Measurements from ENCODE around the gene SLC49A3.

Gene SLC49A3

DNA sequence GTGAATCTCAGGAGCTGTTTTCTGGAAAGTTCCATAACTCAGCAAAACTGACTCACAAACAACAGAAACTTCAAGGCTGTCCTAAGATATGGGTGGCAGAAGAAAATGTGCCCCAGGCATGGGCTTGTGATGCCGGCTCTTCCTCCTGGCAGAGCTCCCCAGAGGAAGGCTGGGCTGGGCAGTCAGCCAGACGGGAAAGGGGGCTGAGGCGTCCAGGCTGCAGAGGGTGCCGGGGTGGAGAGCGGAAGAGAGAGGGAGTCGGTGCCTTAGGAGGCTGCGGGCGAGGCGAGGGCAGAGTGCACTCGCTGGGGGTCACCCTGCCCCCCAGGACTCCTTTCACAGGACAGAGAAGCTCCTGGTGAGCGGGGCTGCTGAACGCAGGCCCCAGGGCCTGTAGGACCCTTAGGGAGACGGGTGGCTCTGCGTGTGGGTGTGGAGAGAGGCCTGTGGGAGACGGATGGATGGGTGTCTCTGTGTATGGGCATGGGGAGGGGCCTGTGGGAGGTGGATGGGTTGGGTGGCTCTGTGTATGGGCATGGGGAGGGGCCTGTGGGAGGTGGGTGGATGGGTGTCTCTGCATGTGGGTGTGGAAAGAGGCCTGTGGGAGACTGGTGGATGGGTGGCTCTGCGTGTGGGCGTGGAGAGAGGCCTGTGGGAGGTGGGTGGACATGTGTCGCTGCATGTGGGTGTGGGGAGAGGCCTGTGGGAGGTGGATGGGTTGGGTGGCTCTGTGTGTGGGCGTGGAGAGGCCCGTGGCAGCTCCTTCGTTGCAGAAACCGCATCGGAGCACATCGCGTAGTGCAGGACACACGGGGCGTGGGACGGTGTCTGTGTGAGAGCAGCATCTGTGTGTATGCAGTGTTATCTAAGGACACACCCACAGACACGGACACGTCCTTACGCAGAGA, 32.6 kb upstream of the SLC49A3 start:
- DNase-seq (ENCODE audit: low read depth), result peak; percentile 30
- H3K4me3 ChIP-seq (ENCODE audit: control insufficient read depth, low read depth, low read length), result no peak overlapping the region
- TF ChIP-seq, protein P1, sequence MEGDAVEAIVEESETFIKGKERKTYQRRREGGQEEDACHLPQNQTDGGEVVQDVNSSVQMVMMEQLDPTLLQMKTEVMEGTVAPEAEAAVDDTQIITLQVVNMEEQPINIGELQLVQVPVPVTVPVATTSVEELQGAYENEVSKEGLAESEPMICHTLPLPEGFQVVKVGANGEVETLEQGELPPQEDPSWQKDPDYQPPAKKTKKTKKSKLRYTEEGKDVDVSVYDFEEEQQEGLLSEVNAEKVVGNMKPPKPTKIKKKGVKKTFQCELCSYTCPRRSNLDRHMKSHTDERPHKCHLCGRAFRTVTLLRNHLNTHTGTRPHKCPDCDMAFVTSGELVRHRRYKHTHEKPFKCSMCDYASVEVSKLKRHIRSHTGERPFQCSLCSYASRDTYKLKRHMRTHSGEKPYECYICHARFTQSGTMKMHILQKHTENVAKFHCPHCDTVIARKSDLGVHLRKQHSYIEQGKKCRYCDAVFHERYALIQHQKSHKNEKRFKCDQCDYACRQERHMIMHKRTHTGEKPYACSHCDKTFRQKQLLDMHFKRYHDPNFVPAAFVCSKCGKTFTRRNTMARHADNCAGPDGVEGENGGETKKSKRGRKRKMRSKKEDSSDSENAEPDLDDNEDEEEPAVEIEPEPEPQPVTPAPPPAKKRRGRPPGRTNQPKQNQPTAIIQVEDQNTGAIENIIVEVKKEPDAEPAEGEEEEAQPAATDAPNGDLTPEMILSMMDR (conservative IDR thresholded peaks at IDR 0.05; ENCODE audit: control insufficient read depth, insufficient read depth, low read depth, low read length), result no peak

DNA sequence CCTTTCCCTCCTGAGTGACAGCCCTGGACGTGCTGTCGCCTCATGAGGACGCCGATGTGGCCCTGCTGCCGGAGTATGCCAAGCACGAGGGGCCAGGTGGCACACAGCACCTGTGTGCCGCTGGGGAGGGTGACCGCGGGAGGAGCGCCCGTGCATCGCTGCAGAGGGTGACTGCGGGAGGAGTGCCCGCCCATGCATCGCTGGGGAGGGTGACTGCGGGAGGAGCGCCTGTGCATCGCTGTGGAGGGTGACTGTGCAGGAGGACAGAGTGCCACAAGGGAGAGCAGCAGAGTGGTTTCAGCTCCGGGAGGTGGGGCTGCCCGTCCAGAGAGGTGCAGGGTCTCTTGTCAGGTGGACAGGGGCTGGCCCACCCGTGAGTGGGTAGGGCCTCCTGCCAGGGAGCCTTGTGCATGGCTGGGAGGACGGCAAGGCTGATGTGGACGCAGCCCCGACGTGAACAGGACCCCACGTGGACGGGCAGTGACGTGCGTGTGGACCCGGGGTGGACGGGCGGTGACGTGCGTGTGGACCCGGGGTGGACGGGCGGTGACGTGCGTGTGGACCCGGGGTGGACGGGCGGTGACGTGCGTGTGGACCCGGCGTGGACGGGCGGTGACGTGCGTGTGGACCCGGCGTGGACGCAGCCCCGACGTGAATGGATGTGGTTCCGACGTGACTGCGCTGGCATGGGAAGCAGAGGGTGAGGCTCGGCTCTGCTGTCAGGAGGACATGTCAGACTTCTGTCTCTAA, 31.3 kb upstream of the SLC49A3 start:
- TF ChIP-seq, protein P1 (conservative IDR thresholded peaks at IDR 0.05; ENCODE audit: control insufficient read depth, insufficient read depth, low read depth, low read length), result no peak
- no peak overlapping the region for H3K4me3 ChIP-seq (ENCODE audit: control insufficient read depth, low read depth, low read length)
- no peak for DNase-seq (ENCODE audit: low read depth)

DNA sequence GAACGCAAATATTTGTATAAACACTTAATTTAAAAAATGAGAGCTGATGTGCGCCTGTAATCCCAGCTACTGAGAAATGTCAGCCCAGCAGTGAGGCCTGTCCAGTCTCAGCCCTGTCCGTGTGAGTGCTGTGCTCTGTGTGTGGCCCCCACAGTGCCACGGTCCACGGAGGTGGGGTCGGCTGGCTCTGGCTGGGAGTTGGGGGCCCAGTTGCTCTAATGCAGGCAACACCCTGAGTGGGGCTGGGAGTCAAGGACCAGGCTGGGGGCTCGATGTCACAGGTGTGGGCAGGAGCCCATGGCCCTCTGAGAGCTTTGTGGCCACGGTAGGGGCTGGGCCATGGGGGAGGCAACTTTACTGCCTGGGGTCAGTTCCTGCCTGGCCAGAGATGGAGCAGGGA, 29.5 kb upstream of the SLC49A3 start:
- TF ChIP-seq, protein P1 (conservative IDR thresholded peaks at IDR 0.05; ENCODE audit: control insufficient read depth, insufficient read depth, low read depth, low read length), result no peak
- DNase-seq (ENCODE audit: low read depth), result no peak
- H3K4me3 ChIP-seq (ENCODE audit: control insufficient read depth, low read depth, low read length), result no peak overlapping the region

DNA sequence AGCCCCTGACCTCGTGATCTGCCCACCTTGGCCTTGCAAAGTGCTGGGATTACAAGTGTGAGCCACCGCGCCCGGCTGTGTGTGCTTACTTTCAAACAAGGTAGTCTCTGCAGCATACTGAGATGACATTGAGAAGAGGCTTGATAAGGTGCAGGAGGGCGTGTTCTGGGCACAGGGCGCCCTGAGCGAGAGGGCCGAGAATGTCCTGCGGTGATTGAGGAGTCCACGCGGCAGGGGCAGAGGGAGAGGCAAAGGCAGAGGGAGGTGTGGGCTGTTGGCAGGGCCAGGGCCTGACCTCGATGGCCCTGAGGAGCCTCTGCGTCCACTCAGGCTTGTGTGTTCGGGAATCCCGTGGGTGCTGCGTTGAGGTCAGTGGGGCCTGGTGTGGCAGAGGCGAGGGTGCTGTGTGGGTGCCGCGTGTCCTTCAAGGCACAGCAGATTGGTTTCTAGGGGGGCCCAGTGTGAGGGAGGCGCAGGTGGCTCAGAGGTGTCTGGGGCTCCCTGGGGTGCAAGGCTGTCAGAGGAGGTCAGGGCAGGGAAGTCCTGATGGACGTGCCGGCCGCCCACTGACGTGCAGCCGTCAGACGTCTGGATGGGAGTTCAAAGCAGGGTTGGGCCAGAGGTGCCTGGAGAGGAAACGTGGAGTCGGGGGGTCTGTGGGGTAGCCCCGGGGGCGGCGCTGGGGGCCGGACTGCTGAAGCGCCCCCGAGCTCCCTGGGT, 28.8 kb upstream of the SLC49A3 start:
- TF ChIP-seq, protein P1 (conservative IDR thresholded peaks at IDR 0.05; ENCODE audit: control insufficient read depth, insufficient read depth, low read depth, low read length), result no peak
- no peak for DNase-seq (ENCODE audit: low read depth)
- H3K4me3 ChIP-seq (ENCODE audit: control insufficient read depth, low read depth, low read length), result no peak overlapping the region

DNA sequence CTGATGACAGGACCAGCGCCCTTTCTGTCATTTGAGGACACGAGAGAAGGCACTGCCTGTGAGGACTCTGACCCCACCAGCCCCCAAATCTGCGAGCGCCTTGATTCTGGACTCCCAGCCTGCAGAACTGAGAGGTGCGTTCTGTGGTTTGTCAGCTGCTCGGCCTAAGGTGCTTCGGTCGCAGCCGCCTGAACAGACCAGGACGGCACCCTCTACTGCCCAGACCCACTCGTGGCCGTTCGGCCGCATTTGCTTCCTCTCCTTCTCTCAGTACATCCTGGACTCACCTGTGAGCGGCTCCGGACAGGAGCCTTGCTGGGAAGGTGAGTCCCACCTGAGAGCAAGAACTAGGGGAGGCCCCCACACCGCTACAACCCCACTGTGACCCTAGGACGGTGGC, 25.1 kb upstream of the SLC49A3 start:
- no peak overlapping the region for H3K4me3 ChIP-seq (ENCODE audit: control insufficient read depth, low read depth, low read length)
- TF ChIP-seq, protein P1 (conservative IDR thresholded peaks at IDR 0.05; ENCODE audit: control insufficient read depth, insufficient read depth, low read depth, low read length), result no peak
- DNase-seq (ENCODE audit: low read depth), result no peak

DNA sequence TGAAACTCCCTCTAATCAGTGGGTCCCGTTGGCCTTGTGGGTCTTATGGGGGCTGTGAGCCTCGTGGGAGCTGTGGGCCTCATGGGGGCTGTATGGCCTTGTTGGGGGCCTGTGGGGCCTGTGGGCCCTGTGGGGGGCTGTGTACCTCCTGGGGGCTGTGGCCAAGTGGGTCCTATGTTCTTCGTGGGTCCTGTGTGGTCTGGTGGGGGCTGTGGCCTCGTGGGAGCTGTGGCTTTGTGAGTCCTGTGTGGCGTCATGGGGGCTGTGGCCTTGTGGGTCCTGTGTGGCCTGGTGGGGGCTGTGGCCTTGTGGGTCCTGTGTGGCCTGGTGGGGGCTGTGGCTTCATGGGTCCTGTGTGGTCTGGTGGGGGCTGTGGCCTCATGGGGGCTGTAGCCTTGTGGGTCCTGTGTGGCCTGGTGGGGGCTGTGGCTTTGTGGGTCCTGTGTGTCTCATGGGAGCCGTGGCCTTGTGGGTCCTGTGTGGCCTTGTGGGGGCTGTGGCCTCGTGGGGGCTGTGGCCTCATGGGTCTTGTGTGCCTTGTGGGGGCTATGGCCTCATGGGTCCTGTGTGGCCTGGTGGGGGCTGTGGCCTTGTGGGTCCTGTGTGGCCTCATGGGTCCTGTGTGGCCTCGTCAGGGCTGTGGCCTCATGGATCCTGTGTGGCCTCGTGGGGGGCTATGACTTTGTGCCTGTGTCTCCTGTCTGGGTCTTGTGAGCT, 24.1 kb upstream of the SLC49A3 start:
- DNase-seq (ENCODE audit: low read depth), result no peak
- TF ChIP-seq, protein P1 (conservative IDR thresholded peaks at IDR 0.05; ENCODE audit: control insufficient read depth, insufficient read depth, low read depth, low read length), result no peak
- no peak overlapping the region for H3K4me3 ChIP-seq (ENCODE audit: control insufficient read depth, low read depth, low read length)
